HS-5 (cell line): ENCODE results near the gene IFNA21.
"Not testable (repeated sequence)": the region's sequence is repeated elsewhere in the genome, so short reads cannot be mapped to it uniquely, and the experiment has no call there.

Source experiments
- DNase-seq: peaks from one replicate; pipeline ENCODE4 v3.0.0-alpha.2; 2012; ENCODE audit warnings: low read depth

IFNA21 gene

DNA sequence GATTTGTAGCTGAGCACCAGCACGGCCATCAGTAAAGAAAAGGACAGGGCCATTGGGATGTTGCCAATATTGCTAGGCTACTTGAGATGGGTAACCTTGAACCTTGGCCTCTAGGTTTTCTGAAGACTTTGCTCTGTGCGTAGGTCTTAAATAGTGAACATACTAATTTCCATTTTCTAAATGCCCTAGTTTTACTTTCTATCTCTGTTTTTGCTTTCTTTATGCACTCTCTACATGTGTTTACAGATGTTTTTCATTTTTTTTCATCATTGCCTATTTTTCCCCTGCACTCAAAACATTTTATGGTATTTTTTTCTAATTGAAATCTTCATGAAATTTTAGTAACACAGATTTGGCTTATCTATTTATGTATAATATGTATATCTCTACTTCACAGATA lies at the start of gene IFNA21:
Gene IFNA21, minus strand, starts transcription at position 101 of the 400 bp plus-strand sequence. Its CDS starts 48 bp downstream, at position 53.
- DNase-seq, result not testable (repeated sequence)

DNA sequence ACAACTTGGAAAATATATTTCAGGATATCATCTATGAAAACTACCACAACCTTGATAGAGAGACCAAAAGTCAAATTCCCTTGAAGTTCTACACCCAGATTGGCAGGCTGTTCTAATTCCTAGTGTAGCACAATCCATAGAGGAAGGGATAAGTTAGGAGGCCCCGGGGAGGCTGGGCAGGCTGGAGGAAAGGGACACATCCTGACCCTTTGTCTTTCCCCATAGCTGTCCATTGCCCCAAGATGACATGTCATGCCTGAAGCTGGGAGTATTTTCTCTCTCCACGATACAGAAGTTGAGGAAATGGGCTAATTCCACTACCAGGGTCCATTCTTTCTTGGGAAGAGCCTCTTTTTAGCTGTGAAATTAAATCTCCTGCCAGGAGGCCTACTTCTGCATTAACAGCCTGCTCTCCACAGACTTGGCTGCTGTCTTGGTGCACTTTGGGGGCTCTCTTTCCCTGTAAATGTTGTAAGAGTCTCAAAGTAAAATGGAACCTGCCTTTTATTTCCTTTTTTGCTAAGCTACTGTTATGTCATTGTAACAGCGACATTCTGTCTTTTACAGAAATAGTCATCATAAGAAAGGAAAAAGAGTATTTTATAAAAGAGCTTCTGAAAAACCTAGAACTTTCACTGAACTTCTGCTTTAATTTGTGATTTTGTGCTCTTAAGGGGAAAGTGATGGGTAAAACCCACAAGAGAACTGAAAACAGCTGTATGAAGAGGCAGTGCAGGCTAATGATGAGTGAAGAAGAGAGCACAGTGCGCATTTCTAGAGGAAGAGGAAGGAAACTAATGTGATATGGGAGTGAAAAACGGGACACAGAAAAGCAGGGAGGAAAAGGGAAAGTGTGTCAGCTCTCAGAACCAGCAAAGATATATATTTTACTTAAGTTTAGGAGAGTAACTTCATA lies 47.2 kb upstream of the IFNA21 start:
- DNase-seq, result not testable (repeated sequence)

DNA sequence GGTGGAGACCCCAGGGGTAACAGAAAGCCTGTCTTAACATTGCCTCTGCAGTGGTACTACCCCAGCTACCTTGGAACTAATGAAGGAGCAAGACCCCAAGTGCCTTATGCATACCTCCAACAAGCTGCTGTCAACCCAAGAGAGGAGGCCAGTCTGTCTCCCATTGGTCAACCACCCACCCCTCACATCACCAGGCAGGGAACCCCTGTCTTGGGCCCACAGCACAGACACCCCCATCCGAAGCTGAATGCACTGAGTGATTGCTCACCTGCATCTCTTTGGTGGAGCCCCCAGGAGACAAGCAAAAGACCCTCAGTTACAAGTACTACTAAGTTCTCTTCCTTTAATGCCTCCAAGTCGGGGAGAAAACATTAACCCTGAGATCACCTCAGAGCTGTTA lies 45.7 kb upstream of the IFNA21 start:
- DNase-seq, result not testable (repeated sequence)

DNA sequence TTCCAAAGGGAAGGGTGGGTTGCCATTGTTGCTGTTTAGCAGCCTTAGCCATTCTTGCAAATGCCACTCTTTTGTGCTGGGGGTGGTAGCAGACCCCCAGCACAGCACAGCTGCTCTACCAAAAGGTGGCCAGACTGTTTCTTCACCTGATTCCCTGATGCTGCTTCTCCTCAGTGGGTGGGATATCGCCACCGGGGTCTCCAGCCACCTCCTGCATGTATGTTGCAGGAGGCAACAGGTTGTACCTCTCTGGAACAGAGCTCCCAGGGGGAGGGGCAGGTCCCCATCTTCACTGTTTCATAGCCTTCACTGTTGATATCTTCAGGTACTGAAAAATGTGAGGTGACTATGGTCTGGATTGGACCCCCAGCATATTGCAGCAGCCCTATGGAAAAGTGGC lies 44.3 kb upstream of the IFNA21 start:
- not testable (repeated sequence) for DNase-seq

DNA sequence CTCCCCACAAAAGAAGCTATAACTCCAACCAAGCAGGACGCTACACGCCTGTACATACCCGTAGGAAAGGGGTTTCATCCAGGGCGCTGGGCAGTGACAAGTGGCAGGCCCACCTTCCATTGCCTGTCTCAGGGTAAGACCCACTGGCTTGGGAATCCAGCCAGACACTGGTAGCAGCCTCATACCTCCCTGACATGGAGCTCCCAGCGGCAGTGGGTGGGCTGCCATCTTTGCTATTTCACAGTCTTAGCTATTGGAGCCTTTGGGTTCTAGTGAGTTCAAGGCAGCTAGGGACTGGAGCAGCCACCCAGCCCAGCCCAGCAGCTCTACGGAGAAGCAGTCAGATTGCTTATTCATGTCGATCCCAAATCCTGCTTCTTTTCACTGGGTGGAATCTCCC lies 43.9 kb upstream of the IFNA21 start:
- no peak for DNase-seq

DNA sequence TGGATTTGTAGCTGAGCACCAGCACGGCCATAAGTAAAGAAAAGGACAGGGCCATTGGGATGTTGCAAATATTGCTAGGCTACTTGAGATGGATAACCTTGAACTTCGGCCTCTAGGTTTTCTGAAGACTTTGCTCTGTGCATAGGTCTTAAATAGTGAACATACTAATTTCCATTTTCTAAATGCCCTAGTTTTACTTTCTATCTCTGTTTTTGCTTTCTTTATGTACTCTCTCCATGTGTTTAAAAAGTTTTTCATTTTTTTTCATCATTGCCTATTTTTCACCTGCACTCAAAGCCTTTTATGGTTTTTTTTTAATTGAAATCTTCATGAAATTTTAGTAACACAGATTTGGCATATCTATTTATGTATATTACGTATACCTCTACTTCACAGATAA lies 40.6 kb upstream of the IFNA21 start, which contains the start of gene IFNA10:
Gene IFNA10, minus strand, starts transcription at position 101 of the 400 bp plus-strand sequence. Its CDS starts 46 bp downstream, at position 55.
- not testable (repeated sequence) for DNase-seq

DNA sequence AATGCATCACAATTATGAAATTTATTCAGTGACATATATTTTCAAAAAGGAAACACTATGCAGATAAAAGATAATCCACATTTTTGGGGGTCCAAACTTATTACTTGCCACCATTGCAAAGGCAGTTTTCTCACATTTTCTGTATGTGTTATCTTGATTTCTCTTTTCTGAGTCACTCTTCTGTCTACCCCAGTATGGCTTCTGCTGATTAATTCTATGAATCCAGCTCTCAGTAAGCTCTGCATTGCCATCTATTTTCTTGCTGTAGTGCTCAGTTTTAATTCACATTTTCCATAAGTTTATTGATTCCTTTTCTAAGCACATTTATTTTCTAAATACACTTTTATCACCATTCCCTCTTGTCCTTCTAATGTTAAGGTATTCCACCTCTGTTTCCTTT lies 38.7 kb upstream of the IFNA21 start:
- DNase-seq, result no peak

DNA sequence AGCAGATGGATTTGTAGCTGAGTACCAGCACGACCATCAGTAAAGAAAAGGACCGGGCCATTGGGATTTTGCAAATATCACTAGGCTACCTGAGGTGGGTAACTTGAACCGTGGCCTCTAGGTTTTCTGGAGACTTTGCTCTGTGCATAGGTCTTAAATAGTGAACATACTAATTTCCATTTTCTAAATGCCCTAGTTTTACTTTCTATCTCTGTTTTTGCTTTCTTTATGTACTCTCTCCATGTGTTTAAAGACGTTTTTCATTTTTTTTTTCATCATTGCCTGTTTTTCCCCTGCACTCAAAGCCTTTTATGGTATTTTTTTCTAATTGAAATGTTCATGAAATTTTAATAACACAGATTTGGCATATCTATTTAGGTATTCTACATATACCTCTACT lies 35.6 kb upstream of the IFNA21 start, which contains the start of gene IFNA7:
Gene IFNA7, minus strand, starts transcription at position 101 of the 400 bp plus-strand sequence. Its CDS starts 40 bp downstream, at position 61.
- DNase-seq, result not testable (repeated sequence)

DNA sequence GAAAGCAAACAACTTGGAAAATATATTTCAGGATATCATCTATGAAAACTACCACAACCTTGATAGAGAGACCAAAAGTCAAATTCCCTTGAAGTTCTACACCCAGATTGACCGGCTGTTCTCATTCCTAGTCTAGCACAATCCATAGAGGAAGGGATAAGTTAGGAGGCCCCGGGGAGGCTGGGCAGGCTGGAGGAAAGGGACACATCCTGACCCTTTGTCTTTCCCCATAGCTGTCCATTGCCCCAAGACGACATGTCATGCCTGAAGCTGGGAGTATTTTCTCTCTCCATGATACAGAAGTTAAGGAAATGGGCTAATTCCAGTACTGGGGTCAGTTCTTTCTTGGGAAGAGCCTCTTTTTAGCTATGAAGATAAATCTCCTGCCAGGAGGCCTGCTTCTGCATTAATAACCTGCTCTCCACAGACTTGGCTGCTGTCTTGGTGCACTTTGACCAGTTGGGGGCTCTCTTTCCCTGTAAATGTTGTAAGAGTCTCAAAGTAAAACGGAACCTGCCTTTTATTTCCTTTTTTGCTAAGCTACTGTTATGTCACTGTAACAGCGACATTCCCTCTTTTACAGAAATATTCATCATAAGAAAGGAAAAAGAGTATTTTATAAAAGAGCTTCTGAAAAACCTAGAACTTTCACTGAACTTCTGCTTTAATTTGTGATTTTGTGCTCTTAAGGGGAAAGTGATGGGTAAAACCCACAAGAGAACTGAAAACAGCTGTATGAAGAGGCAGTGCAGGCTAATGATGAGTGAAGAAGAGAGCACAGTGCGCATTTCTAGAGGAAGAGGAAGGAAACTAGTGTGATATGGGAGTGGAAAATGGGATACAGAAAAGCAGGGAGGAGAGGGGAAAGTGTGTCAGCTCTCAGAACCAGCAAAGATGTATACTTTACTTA lies 28.7 kb upstream of the IFNA21 start:
- DNase-seq, result not testable (repeated sequence)

DNA sequence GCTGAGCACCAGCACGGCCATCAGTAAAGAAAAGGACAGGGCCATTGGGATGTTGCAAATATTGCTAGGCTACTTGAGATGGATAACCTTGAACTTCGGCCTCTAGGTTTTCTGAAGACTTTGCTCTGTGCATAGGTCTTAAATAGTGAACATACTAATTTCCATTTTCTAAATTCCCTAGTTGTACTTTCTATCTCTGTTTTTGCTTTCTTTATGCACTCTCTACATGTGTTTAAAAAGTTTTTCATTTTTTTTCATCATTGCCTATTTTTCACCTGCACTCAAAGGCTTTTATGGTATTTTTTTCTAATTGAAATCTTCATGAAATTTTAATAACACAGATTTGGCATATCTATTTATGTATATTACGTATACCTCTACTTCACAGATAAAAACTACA lies 21.0 kb upstream of the IFNA21 start, which contains the start of gene IFNA4:
Gene IFNA4, minus strand, starts transcription at position 101 of the 400 bp plus-strand sequence. Its CDS starts 56 bp downstream, at position 45.
- not testable (repeated sequence) for DNase-seq

DNA sequence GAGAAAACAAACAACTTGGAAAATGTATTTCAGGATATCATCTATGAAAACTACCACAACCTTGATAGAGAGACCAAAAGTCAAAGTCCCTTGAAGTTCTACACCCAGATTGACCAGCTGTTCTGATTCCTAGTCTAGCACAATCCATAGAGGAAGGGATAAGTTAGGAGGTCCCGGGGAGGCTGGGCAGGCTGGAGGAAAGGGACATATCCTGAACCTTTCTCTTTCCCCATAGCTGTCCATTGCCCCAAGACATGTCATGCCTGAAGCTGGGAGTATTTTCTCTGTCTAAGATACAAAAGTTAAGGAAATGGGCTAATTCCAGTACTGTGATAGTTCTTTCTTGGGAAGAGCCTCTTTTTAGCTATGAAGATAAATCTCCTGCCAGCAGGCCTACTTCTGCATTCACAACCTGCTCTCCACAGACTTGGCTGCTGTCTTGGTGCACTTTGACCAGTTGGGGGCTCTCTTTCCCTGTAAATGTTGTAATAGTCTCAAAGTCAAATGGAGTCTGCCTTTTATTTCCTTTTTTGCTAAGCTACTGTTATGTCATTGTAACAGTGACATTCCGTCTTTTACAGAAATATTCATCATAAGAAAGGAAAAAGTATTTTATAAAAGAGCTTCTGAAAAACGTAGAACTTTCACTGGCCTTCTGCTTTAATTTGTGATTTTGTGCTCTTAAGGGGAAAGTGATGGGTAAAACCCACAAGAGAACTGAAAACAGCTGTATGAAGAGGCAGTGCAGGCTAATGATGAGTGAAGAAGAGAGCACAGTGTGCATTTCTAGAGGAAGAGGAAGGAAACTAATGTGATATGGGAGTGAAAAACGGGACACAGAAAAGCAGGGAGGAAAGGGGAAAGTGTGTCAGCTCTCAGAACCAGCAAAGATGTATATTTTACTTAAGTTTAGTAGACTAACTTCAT lies 16.6 kb upstream of the IFNA21 start:
- DNase-seq, result not testable (repeated sequence)

DNA sequence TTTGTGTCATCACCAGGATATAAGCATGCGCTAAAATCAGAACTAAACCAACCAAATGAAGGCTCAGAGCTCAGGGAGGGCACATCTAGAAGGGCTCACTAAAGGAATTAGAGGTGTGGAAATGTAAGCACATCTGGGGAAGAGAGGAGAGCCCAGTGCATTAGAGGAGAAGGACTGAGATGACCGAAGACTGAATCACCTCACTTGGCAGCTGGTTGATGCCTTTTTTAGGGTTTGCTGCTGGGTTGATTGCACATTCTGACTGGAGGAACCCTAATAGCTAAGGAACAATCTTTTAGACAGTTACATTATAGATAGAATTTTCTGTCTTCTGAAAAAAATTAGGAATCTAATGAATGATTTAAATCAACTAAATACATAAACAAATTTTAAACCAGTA lies 8.2 kb upstream of the IFNA21 start:
- DNase-seq, result no peak

DNA sequence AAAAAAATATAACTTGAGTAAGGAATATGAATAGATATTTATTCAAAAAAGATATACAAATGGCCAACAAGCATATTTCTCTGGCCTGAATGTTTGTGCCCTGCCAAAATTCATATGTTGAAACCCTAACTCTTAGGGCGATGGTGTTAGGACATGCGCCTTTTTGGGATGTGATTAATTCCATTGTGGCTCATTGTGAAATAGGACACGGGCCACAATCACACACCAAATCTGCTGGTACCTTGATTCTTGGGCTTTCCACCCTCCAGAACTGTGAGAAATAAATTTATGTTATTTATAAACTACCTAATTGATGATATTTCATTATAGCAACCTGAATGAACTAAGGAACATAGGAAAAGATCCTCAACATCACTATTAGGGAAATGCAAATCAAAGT lies 5.7 kb upstream of the IFNA21 start:
- no peak for DNase-seq

DNA sequence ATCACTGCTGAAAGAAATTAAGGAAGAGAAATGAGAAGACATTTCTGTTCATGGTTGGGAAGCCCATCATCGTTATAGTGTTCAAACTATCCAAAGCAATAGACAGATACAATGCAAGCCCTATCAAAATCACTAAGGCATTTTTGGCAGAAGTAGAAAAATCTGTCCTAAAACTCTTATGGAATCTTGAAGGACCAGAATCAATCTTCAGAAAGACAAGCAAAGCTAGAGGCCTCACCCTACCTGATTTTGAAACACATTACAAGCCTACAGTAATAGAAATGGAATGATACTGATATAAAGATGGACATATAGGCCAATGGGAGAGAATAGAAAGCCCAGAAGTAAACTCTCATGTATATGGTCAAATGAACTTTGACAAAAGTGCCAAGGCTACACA lies 4.9 kb upstream of the IFNA21 start:
- no peak for DNase-seq

DNA sequence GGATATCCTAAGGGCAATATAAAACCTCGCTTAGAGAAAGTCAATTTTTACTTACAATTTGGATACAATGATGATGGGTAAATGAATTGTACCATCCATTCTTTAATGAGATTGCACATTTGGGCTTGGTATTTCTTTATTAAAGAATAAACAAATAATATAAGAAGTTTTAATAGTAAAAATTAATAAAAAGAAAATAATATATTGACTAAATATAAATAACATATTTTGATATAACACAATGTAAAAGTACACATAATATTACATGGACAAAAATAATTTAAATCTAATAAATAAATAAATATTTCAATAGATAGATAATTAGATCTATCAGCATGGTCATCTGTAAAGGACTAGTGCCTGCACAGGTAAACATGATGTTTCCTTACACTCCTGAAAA lies 944 bp downstream of the IFNA21 start:
- DNase-seq, result no peak

DNA sequence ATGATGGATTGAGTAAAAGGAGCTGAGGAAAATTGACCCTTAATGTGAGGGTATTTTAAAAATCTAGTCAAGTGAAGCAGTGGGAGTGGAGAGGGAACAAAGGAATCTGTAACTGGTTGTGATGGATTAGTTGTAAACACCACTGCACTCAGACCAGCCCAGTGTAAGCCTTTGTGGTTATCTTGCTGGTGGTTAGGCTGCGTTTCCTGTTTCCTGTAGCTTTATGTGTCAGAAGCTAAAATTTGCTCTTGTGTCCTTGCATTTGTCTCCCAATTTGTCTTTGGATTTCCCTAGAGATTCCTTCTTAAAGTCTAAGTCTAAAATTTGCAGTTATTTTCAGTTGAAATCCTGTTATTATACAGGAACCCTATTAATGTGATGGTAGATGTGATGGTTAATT lies 6.3 kb downstream of the IFNA21 start:
- DNase-seq, result no peak

DNA sequence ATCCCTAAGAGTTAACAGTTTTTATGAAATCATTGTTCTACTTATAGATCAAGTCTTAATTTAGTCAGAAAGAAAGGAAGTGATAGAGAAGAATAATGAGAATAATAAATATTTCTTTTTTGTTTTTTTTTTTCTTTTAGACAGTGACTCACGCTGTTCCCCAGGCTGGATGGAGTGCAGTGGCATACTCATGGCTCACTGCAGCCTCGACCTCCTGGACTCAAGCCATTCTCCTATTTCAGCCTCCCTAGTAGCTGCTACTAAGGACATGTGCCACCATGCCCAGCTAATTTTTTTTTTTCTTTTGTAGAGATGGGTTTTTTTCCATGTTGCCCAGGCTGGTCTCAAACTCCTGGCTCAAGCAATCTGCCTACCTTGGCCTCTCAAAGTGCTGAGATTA lies 11.0 kb downstream of the IFNA21 start:
- no peak for DNase-seq

DNA sequence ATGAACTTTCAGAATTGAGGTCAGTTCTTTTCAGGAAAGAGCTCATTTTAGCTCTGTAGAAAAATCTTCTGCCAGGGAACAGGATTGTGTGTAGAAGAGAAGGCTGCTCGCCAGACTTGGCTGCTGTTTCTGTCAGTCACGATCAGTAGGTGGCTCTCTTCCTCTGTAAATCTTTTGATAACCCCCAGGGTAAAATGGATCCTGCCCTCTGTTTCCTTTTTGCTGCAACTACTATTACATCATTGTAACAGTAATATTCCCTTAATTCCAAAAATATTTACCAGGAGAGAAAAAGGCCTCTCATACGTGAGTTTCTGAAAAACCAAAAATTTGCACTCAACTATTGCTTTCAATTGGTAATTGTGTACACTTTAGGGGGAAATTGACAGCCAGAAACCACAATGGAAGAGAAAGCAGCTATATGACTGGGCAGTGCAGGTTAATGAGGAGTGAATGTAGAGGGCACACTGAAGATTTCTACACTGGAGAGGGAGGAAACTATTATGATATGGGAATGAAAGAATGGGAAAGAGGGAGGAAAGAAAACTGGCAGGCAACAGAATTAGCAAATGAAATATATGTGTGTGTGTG lies 12.3 kb downstream of the IFNA21 start:
- DNase-seq, result peak; percentile 39

DNA sequence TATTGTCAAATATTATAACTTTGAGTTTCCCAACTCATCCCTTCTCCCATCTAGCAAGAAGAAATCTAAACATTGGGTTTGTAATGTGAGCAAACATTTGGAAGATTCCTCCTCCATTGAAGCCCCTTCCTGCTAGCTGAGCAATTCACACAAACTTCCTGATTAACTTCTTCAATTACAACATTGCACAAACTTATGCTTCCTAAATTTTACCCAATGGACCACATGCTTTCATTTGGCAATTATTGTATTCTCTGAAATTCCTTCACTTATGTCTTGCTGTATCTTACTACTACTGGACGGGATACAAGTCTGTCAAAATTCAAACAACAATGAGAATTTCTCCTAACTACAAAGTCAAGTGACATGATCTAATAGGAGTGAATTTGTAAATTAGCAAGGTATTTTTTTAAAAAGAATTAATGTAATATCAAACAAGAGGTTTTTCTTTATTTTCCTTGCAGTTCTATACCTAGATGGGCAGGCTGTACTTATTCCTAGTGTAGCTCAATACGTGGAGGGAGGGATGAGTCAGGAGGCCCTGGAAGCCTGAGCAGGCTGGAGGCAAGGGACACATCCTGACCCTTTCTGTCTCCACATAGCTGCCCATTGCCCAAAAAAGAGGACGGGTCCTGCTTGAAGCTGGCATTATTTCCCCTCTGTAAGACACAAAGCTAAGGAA lies 13.0 kb downstream of the IFNA21 start:
- peak; percentile 22 for DNase-seq

DNA sequence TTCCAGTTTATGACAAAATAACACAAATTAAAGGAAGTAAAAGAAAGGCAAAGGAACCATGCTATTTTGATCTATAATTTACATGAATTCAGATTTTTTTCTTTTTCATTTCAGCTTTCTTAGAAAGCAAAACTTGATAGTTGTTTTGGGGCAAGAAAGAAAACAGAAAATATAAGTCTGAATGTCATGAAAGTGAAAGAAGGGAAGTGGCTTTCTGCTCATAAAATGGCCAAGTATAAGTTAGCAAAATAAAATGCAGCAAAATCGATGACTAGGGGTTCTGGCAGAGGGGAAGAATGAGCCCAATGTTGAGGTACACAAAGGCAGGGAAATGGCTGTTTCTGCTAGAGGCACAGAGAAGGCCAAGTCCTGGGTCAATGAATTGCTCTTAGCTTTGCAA lies 21.9 kb downstream of the IFNA21 start:
- DNase-seq, result no peak
